Iris pigment epithelial cell (primary cell): ENCODE measurements around the gene NDUFS5.
"Not testable (repeated sequence)": the region's sequence is repeated elsewhere in the genome, so short reads cannot be mapped to it uniquely, and the experiment has no call there.

Source experiments
- DNase-seq: peaks from one replicate; pipeline ENCODE4 v3.0.0-alpha.2; 2011; ENCODE audit warnings: low read depth

The NDUFS5 gene

DNA sequence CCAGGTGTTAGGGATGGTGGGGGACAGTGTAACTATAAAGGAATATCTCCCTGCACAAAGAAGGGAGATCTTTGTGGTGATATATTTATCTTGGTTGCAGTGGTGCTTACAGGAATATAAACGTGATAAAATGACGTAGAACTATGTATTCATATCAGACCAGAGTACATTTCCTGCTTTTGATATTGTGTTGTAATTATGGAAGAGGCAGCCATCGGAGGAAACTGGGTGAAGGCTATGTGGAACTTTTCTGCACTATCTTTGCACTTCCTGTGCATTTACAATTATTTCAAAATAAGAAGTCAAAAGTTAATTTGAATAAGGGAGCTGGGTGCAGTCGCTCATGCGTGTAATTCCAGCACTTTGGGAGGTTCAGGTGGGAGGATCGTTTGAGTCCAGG, 37.6 kb downstream of the NDUFS5 start:
- DNase-seq, result no peak

- DNase-seq, result no peak
Measured at GRCh38 chr1:39065542-39065941, 39.4 kb downstream of the NDUFS5 start.

- not testable (repeated sequence) for DNase-seq
Measured at GRCh38 chr1:39068227-39068626, 42.1 kb downstream of the NDUFS5 start.

- DNase-seq, result not testable (repeated sequence)
Measured at GRCh38 chr1:39071557-39071956, 45.4 kb downstream of the NDUFS5 start.

DNA sequence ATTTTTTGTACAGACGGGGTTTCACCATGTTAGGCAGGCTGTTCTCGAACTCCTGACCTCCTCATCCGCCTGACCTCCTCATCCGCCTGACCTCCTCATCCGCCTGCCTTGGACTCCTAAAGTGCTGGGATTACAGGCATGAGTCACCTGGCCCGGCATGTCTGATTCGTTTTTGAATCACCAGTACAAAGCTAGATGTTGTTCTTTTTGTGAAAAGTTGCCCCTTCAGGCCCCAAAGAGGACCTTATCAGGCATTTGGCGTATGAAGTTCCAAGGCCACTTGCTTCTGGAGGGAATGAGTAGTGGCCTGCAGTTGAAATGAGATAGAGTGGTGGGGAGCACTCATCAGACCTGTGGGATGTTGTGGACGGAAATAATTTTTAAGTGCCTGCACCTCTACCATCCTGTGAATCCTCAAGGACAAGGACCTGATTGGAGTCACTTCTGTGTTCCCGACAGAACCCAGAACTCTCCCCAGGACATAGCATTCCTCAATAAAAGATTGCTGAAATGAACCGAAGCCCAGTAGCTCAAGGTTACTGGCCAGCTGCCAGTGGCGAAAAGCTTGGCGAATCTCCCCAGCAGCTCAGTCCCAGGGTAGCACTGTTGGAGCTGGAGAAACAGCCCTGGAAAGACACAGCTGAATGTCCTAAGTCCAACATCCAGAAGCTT, 50.1 kb downstream of the NDUFS5 start:
- DNase-seq, result peak; percentile 86

- no peak for DNase-seq
Measured at GRCh38 chr1:39076799-39077148, 50.6 kb downstream of the NDUFS5 start.

DNA sequence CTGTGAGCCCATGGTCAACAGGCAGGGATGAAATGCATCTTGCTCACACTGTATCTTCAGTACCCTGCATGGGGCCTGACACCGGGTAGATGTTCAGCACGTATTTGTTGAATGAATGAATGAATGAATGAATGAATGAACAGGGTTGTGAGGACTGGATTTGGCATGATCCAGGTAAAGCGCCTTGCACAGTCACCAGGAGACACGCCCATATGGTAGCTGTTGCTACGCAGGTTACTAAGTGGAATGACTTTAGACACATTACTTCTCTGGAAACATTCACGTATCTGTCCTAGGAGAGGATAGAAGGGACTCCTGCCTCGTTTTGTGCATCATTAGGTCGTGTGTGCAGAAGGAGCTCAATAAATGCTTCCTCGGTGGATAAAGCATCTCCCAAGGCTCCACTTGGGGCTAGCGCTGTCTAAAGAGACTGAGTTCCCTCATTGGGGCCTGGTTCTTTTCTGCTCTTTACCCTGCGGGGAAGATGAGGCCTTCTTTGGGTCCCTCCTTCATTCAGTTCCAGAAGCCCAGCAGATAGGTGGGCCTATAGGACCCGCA, 54.2 kb downstream of the NDUFS5 start:
- no peak for DNase-seq

- no peak for DNase-seq
Measured at GRCh38 chr1:39080831-39081270, 54.7 kb downstream of the NDUFS5 start.

DNA sequence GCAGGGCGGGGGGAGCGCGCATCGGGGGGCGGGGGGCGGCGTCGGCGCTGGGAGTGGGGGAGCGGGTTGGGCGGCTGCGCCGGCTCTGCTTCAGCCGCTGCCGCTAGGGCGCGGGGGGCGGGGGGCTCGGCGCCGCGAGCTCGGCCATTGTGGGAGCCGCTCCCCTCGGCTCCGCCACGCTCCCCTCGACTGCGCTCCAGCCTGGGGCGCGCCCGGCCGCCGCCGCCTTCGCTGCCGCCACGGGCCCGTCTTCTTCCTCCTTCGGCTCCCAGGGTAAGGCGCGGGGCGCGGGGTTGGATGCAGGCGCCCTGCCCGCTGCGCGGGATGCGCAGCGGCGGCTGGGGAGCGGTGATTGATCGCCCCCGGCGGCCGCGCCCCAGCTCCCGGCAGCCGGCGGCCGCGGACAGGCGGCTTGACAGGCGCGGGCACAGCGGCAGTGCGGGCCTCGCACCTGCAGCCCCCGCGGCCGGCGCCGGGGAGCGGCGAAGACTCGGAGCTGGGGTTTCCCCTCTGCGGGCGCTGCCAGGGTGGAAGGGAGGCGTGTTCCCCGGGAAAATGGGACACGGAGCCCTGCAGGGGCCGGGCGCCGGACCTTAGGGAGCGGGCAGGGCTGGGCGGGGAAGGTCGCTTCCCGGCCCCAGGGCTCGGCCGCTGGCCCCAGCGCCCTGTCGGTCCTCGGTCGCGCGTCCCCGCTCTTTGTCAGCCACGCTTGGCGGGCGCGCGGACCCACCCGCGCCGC, 55.3 kb downstream of the NDUFS5 start:
- peak; percentile 26 for DNase-seq

- DNase-seq, result no peak
Measured at GRCh38 chr1:39082010-39082799, 56.1 kb downstream of the NDUFS5 start.

GRCh38 chr1:39082811-39083576, 56.8 kb downstream of the NDUFS5 start:
- DNase-seq, result no peak

DNA sequence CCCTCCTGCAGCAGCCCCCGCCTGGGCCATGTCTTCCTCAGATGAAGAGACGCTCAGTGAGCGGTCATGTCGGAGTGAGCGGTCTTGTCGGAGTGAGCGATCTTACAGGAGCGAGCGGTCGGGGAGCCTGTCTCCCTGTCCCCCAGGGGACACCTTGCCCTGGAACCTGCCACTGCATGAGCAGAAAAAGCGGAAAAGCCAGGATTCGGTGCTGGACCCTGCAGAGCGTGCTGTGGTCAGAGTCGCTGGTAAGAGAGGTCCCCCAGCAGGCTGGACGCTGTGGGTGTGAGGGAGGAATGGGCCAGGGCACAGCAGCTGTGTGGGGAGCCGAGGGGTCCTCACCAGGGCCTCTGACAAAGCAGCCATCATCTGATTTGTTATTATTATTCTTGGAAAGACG, 58.0 kb downstream of the NDUFS5 start:
- no peak for DNase-seq
